Keratinocyte (primary cell): ENCODE measurements around the gene GSC2.

Source experiments
- EZH2 ChIP-seq: IDR thresholded peaks from one replicate; pipeline ENCODE4 v1.6.1; 2012; ENCODE audit warnings: inconsistent platforms, mild to moderate bottlenecking, low read length, moderate library complexity
- TF ChIP-seq, protein P1 (sequence below), 3 experiments: IDR thresholded peaks in 1 of 3; conservative IDR thresholded peaks in 1 of 3; optimal IDR thresholded peaks in 1 of 3; 2 replicates in 2 of 3; 3 replicates in 1 of 3; pipeline versions ENCODE3 to v1.5.1; 2011; ENCODE audit warnings: low read length in 3 of 3, mild to moderate bottlenecking in 3 of 3, moderate library complexity in 2 of 3, control low read depth in 1 of 3, inconsistent platforms in 1 of 3; ENCODE audit not compliant: insufficient read depth in 2 of 3; ENCODE audit errors: extremely low read depth in 1 of 3

DNA sequence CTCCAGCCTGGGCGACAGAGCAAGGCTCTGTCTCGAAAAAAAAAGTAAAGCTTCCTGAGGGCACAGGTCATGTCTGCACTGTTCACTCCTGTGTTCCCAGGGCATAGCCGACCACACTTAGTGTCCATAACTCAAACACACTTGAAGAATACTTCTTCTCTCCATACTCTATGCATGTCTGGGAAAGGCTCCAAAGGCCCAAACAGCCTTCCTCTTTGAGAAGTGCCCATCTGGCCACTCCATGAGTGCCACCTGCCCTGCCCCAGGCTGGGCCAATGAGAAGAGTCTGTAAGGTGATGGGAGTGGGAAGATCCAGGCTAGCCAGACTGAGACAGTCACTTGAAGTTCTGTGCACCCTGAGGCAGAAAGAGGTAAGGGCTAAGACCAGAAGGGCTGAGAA, 52.6 kb downstream of the GSC2 start:
- TF ChIP-seq, protein P1, sequence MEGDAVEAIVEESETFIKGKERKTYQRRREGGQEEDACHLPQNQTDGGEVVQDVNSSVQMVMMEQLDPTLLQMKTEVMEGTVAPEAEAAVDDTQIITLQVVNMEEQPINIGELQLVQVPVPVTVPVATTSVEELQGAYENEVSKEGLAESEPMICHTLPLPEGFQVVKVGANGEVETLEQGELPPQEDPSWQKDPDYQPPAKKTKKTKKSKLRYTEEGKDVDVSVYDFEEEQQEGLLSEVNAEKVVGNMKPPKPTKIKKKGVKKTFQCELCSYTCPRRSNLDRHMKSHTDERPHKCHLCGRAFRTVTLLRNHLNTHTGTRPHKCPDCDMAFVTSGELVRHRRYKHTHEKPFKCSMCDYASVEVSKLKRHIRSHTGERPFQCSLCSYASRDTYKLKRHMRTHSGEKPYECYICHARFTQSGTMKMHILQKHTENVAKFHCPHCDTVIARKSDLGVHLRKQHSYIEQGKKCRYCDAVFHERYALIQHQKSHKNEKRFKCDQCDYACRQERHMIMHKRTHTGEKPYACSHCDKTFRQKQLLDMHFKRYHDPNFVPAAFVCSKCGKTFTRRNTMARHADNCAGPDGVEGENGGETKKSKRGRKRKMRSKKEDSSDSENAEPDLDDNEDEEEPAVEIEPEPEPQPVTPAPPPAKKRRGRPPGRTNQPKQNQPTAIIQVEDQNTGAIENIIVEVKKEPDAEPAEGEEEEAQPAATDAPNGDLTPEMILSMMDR (optimal IDR thresholded peaks at IDR 0.05 in 1 of 3, IDR thresholded peaks at IDR 0.05 in 1 of 3, conservative IDR thresholded peaks at IDR 0.05 in 1 of 3; ENCODE audit: extremely low read depth in 1 of 3, insufficient read depth in 2 of 3, low read length in 3 of 3) = no peak
- TF ChIP-seq EZH2 = no peak
